Measurements from ENCODE around the gene VCL. TPM values are rescaled to one million over a fixed set of nuclear protein-coding genes. Genes with fewer than 3 reads are reported as not detected.

The VCL gene
- total and polyA plus RNA-seq, 9 of the 15 experiments (the other 6 are each of a cell fraction or from before 2014, with no cell fraction given) = 29.8 to 186 (median 76.4) TPM

DNA sequence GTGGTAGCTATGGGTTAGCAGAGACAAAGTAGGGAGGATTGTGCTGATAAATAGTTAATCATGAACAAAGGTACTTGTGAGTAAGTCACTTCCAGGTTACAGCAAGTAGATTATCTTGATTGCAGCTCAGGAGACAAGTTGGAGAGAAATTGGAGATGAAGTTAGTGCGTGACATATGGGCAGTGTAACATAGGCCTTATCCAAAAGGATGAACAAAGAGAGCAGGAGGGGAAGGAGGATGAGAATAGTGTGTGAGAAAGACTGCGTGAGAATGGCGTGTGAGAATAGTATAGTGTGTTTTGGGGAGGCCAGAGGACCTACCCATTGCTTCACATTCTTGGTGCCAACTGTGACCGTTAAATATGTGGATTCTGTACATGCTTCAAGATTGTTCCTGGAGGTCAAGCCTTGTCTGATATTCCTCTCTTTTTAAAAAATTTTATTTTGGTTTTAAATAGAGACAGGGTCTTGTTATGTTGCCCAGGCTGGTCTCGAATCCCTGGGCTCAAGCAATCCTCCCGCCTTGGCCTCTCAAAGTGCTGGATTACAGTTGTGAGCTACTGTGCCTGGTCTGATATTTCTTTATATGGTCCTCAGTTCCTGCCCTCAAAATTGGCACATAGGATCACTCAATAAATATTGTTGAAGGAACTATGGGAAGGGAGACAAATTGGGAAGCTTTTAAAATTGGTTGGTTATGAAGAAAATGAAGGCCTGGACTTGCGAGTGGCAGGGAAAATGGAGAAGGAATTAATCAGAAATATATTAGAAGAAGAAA is 3.2 kb downstream of the VCL start (continued):
- TF ChIP-seq FOXA3 (CRISPR knock-in tag; conservative IDR thresholded peaks at IDR 0.05 in 1 of 2, IDR thresholded peaks at IDR 0.05 in 1 of 2) (0 out of 4 replicates have a peak, but pooled peaks of 1 of the 2 experiments have one; percentile 38), SREBF1 (IDR thresholded peaks at IDR 0.05; ENCODE audit: borderline replicate concordance, low read depth, low read length) (no peak), ZNF785 (CRISPR knock-in tag; IDR thresholded peaks at IDR 0.05) (no peak), SNIP1 (IDR thresholded peaks at IDR 0.05; ENCODE audit: low read depth) (no peak), SP1 (CRISPR knock-in tag; IDR thresholded peaks at IDR 0.05) (peak; percentile 55; the same call in 1 of the 2 replicates), SMARCE1 (IDR thresholded peaks at IDR 0.05) (0 out of 2 replicates have a peak, but pooled peaks have one; percentile 20), GABPB2 (CRISPR knock-in tag; conservative IDR thresholded peaks at IDR 0.05) (no peak)
- TF ChIP-seq, protein P1, sequence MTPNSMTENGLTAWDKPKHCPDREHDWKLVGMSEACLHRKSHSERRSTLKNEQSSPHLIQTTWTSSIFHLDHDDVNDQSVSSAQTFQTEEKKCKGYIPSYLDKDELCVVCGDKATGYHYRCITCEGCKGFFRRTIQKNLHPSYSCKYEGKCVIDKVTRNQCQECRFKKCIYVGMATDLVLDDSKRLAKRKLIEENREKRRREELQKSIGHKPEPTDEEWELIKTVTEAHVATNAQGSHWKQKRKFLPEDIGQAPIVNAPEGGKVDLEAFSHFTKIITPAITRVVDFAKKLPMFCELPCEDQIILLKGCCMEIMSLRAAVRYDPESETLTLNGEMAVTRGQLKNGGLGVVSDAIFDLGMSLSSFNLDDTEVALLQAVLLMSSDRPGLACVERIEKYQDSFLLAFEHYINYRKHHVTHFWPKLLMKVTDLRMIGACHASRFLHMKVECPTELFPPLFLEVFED (CRISPR knock-in tag; conservative IDR thresholded peaks at IDR 0.05) = 0 out of 2 replicates have a peak, but pooled peaks have one; percentile 76
- TF ChIP-seq, protein P2, sequence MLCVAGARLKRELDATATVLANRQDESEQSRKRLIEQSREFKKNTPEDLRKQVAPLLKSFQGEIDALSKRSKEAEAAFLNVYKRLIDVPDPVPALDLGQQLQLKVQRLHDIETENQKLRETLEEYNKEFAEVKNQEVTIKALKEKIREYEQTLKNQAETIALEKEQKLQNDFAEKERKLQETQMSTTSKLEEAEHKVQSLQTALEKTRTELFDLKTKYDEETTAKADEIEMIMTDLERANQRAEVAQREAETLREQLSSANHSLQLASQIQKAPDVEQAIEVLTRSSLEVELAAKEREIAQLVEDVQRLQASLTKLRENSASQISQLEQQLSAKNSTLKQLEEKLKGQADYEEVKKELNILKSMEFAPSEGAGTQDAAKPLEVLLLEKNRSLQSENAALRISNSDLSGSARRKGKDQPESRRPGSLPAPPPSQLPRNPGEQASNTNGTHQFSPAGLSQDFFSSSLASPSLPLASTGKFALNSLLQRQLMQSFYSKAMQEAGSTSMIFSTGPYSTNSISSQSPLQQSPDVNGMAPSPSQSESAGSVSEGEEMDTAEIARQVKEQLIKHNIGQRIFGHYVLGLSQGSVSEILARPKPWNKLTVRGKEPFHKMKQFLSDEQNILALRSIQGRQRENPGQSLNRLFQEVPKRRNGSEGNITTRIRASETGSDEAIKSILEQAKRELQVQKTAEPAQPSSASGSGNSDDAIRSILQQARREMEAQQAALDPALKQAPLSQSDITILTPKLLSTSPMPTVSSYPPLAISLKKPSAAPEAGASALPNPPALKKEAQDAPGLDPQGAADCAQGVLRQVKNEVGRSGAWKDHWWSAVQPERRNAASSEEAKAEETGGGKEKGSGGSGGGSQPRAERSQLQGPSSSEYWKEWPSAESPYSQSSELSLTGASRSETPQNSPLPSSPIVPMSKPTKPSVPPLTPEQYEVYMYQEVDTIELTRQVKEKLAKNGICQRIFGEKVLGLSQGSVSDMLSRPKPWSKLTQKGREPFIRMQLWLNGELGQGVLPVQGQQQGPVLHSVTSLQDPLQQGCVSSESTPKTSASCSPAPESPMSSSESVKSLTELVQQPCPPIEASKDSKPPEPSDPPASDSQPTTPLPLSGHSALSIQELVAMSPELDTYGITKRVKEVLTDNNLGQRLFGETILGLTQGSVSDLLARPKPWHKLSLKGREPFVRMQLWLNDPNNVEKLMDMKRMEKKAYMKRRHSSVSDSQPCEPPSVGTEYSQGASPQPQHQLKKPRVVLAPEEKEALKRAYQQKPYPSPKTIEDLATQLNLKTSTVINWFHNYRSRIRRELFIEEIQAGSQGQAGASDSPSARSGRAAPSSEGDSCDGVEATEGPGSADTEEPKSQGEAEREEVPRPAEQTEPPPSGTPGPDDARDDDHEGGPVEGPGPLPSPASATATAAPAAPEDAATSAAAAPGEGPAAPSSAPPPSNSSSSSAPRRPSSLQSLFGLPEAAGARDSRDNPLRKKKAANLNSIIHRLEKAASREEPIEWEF (CRISPR knock-in tag; IDR thresholded peaks at IDR 0.05) = no peak

Data from K562 (cell line).